Endothelial cell of umbilical vein (primary cell): ENCODE results near the gene NRARP. TPM values are rescaled to one million over a fixed set of nuclear protein-coding genes. Genes with fewer than 3 reads are reported as not detected.

ENCODE experiments used
- BruUV-seq: library from RNA; stranded (reverse); fragments of 400-500 nt; replicated peaks from 2 replicates; lab custom pipeline; 2021; lab: Mats Ljungman, UMichigan
- CTCF ChIA-PET: fragments of 300-600, 350-600 bp; sonication (Branson Sonifier 250); formaldehyde crosslinking; loops from one replicate; lab custom pipeline; 2021; ENCODE audit warnings: antibody characterized with exemption, inconsistent platforms; lab: Charles Lee
- POLR2A ChIA-PET: fragments of 300-600, 350-600 bp; sonication (Branson Sonifier 250); formaldehyde crosslinking; loops from one replicate; lab custom pipeline; 2021; ENCODE audit warnings: antibody characterized with exemption, inconsistent platforms; lab: Charles Lee
- DNase-seq: peaks from one replicate; pipeline ENCODE4 v3.0.0-alpha.2; 2011; ENCODE audit warnings: low read depth, low spot score
- FAIRE-seq: peaks from 2 replicates; lab custom pipeline; 2011; peaks lifted over from hg19 to GRCh38; lab: Jason Lieb, UNC
- H2AFZ ChIP-seq: 2 replicates; pipeline ENCODE4 v1.6.0; 2012; ENCODE audit warnings: low read depth, low read length, control low read depth, inconsistent platforms
- H3K27ac ChIP-seq: 2 replicates; pipeline ENCODE4 v1.5.1; 2011; ENCODE audit warnings: low read depth, mild to moderate bottlenecking, control low read depth, low read length, moderate library complexity; ENCODE audit not compliant: insufficient read depth
- H3K27me3 ChIP-seq, 2 experiments: 2 replicates each; pipeline versions ENCODE4 v1.6.0 to v1.6.1; 2011; ENCODE audit warnings: low read length in 2 of 2, mixed read lengths in 1 of 2; ENCODE audit not compliant: control insufficient read depth in 2 of 2, insufficient read depth in 2 of 2
- H3K36me3 ChIP-seq, 2 experiments: 2 replicates in 1 of 2; 3 replicates in 1 of 2; pipeline ENCODE4 v1.5.1; 2011; ENCODE audit warnings: low read length in 2 of 2, mild to moderate bottlenecking in 1 of 2, moderate library complexity in 1 of 2; ENCODE audit not compliant: control insufficient read depth in 2 of 2, insufficient read depth in 2 of 2; ENCODE audit errors: extremely low read depth in 1 of 2
- H3K4me1 ChIP-seq: 3 replicates; pipeline ENCODE4 v1.5.1; 2011; ENCODE audit warnings: mild to moderate bottlenecking, low read length; ENCODE audit not compliant: control insufficient read depth, insufficient read depth; ENCODE audit errors: extremely low read depth
- H3K4me2 ChIP-seq: 2 replicates; pipeline ENCODE4 v1.6.1; 2011; ENCODE audit warnings: low read length, control low read depth, mixed read lengths; ENCODE audit not compliant: insufficient read depth
- H3K4me3 ChIP-seq, 3 experiments: fragments of 200-600 bp in 1 of 3; sonication (generic), shearing (Covaris generic) in 1 of 3; replicated peaks in 1 of 3; 2 replicates each; pipeline ENCODE4 v1.5.1; 2011 to 2016; ENCODE audit warnings: control low read depth in 3 of 3, low read length in 3 of 3, mild to moderate bottlenecking in 2 of 3, inconsistent platforms in 1 of 3, low read depth in 1 of 3, moderate library complexity in 1 of 3; ENCODE audit not compliant: insufficient read depth in 1 of 3
- H3K79me2 ChIP-seq: 2 replicates; pipeline ENCODE4 v1.6.0; 2012; ENCODE audit warnings: low read length, inconsistent platforms; ENCODE audit not compliant: control insufficient read depth, insufficient read depth
- H3K9ac ChIP-seq: replicated peaks from 2 replicates; pipeline ENCODE3; 2011; ENCODE audit warnings: low read length, control low read depth; ENCODE audit not compliant: insufficient read depth; ENCODE audit errors: extremely low read depth
- H3K9me1 ChIP-seq: replicated peaks from 3 replicates; pipeline ENCODE4 v1.6.0; 2011; ENCODE audit warnings: mild to moderate bottlenecking, low read length; ENCODE audit not compliant: control insufficient read depth, insufficient read depth; ENCODE audit errors: extremely low read depth
- H3K9me3 ChIP-seq: replicated peaks from 2 replicates; pipeline ENCODE4 v1.5.1; 2012; ENCODE audit warnings: low read length, inconsistent platforms; ENCODE audit not compliant: control insufficient read depth, insufficient read depth
- H4K20me1 ChIP-seq: replicated peaks from 2 replicates; pipeline ENCODE3; 2011; ENCODE audit warnings: mild to moderate bottlenecking, low read length; ENCODE audit not compliant: control insufficient read depth, insufficient read depth; ENCODE audit errors: extremely low read depth
- CTCF ChIP-seq, 2 donors: IDR thresholded peaks; 1 replicate in 1 of 2; 2 replicates in 1 of 2; pipeline ENCODE4 v1.5.1; 2011; ENCODE audit warnings: low read length in 2 of 2, mild to moderate bottlenecking in 2 of 2, moderate library complexity in 2 of 2, control low read depth in 1 of 2, inconsistent platforms in 1 of 2, low read depth in 1 of 2; ENCODE audit not compliant: insufficient read depth in 1 of 2; ENCODE audit errors: extremely low read depth in 1 of 2
- EZH2 ChIP-seq: IDR thresholded peaks from 2 replicates; pipeline ENCODE4 v1.6.1; 2012; ENCODE audit warnings: borderline replicate concordance, low read depth, mild to moderate bottlenecking, moderate library complexity, low read length, inconsistent platforms; ENCODE audit not compliant: severe bottlenecking
- FOS ChIP-seq: IDR thresholded peaks from 2 replicates; pipeline ENCODE4 v1.6.1; 2011; ENCODE audit warnings: mild to moderate bottlenecking, low read length, moderate library complexity, borderline replicate concordance; ENCODE audit not compliant: insufficient read depth
- GATA2 ChIP-seq: IDR thresholded peaks from 2 replicates; pipeline ENCODE4 v1.7.0; 2011; ENCODE audit warnings: low read depth, mild to moderate bottlenecking, moderate library complexity, mixed read lengths, low read length; ENCODE audit not compliant: insufficient read length, insufficient read depth
- JUN ChIP-seq: IDR thresholded peaks from 2 replicates; pipeline ENCODE4 v1.6.1; 2011; ENCODE audit warnings: borderline replicate concordance, low read depth; ENCODE audit not compliant: insufficient read length, insufficient read depth
- MYC ChIP-seq: IDR thresholded peaks from one replicate; pipeline ENCODE4 v1.6.1; 2011; ENCODE audit warnings: mild to moderate bottlenecking, low read depth, low read length
- POLR2A ChIP-seq: IDR thresholded peaks from 2 replicates; pipeline ENCODE4 v1.6.1; 2012; ENCODE audit warnings: low read depth, mild to moderate bottlenecking, control low read depth, low read length
- POLR2AphosphoS5 ChIP-seq: IDR thresholded peaks from 2 replicates; pipeline ENCODE4 v1.6.1; 2012; ENCODE audit warnings: low read depth, mild to moderate bottlenecking, control low read depth, low read length, moderate library complexity; ENCODE audit not compliant: insufficient read depth
- dilution Hi-C: fragments of 300-500 bp; cut with MboI; formaldehyde crosslinking; loops from one replicate; pipeline ENCODE4 v1.15.0; 2019; ENCODE audit warnings: low sequenced_read_pairs; ENCODE audit not compliant: extremely low pct_ligation_motif_present
- intact Hi-C: fragments of 100-400 bp; cut with micrococcal nuclease; formaldehyde crosslinking; loops from one replicate; pipeline ENCODE4 v1.10.0; 2022
- polyA plus RNA-seq, 4 experiments: library from polyadenylated mRNA; depleted of rRNA in 3 of 4; stranded (reverse) in 3 of 4; unstranded in 1 of 4; fragments of >200 nt; gene quantifications; 2 replicates each; pipeline versions ENCODE4 v1.2.1 to v1.2.3, GENCODE V29; 2011 to 2012; ENCODE audit warnings: missing spikeins in 1 of 4
- total RNA-seq: library from RNA; stranded (reverse); gene quantifications from 2 replicates; pipeline ENCODE4 v1.2.3, GENCODE V29; 2021
- TF ChIP-seq, protein P1 (sequence below): IDR thresholded peaks from 2 replicates; pipeline ENCODE4 v1.6.1; 2011; ENCODE audit not compliant: insufficient read depth, insufficient read length

The NRARP gene
- total and polyA plus RNA-seq, 2 donors (not counting 3 experiments of a cell fraction or from before 2014, with no cell fraction given) = 50.0 to 72.9 TPM

DNA sequence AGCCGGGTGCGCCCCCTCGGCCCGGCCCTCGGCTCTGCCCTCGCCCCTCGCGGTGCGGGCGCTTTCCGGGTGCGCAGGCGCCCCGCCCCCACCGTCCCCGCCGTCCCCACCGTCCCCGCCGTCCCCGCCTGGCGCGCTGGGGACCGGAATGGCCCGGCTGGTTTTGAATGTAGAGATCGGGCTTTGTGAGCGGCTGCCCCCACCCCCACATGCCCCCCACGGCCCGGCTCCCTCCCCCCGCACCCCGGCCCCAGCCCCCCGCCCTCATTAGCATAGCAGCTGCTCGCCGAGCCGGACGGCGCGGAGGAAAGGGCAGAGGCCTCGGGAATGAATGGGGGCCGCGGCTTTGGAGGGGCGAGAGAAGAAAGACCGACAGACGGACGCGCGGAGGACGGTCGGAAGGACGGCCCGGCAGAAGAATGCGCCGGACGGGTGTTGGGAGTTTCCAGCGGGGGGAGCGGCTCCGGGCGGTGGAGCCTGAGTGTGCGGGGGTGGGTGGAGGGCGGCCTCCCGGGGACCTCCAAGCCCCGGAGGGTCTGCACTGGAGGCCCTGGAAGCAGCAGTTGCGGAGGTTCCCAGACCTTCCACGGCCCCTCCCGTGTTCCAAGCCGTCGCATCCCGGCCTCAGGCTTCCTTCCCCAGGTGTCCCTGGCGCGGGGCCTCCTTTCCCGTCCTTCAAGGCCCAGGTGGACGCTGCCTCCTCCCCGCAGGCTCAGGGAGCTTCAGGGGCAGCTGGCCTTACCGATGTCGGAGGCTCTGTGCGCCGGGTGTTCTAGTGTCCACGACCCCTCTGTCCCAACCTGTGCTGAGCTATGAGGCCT, 6.0 kb downstream of the NRARP start:
- Histone ChIP-seq H3K4me1 (peaks cover 44% of the 10 kb centered on the region), H3K27ac (peak overlapping the region; percentile 93), H3K4me2 (peak overlapping the region; percentile 12), H3K27me3 (no peaks in the 10 kb centered on the region), H2AFZ (no peak overlapping the region), H4K20me1 (no peaks in the 10 kb centered on the region), H3K4me3 (peak overlapping the region in 2 of 3 experiments; percentile 43 to 64), H3K79me2 (peaks cover 21% of the 10 kb centered on the region), H3K9me3 (no peaks in the 10 kb centered on the region), H3K9ac (peak overlapping the region; percentile 96), H3K9me1 (no peaks in the 10 kb centered on the region), H3K36me3 (no peaks in the 10 kb centered on the region)
- ChIA-PET POLR2A (interaction anchor here (0.6 to 0.7 kb wide), 2 partner anchors 19 to 75 kb away, joined by 5 to 11 read pairs; partner anchors contain the start of gene TOR4A), CTCF (interaction anchor here (0.7 to 2.8 kb wide), 12 partner anchors 9 to 149 kb away, joined by 3 to 20 read pairs (median 4); partner anchors contain the start of genes EXD3, NOXA1 and TOR4A)
- dilution Hi-C loops (no loop called here), intact Hi-C loops (loop anchor here (1.0 kb wide), 4 partner anchors 9 to 111 kb away; partner anchors contain the start of gene TOR4A)
- BruUV-seq = no TSS peak
- TF ChIP-seq GATA2 (no peak), EZH2 (no peak), POLR2AphosphoS5 (peak; percentile 67), CTCF (IDR thresholded peaks at IDR 0.05; ENCODE audit: extremely low read depth in 1 of 2, insufficient read depth in 1 of 2, low read depth in 1 of 2, low read length in 2 of 2) (no peak), POLR2A (peak; percentile 63), MYC (no peak), JUN (no peak), FOS (no peak)
- TF ChIP-seq, protein P1, sequence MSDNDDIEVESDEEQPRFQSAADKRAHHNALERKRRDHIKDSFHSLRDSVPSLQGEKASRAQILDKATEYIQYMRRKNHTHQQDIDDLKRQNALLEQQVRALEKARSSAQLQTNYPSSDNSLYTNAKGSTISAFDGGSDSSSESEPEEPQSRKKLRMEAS = no peak
- peak; percentile 26 for DNase-seq
- no peak for FAIRE-seq
